Neural cell (in vitro differentiated cells): ENCODE results near the gene DDX52. TPM values are rescaled to one million over a fixed set of nuclear protein-coding genes. Genes with fewer than 3 reads are reported as not detected.

Experiments used
- H2AFZ ChIP-seq: fragments of 200-600, 300-800 bp; sonication (generic), shearing (Covaris generic); 2 replicates; pipeline ENCODE4 v1.6.0; 2014; ENCODE audit warnings: low read depth, mild to moderate bottlenecking, antibody characterized with exemption, low read length, moderate library complexity
- H3F3A ChIP-seq: fragments of 200-600 bp; shearing (Covaris generic); 2 replicates; pipeline ENCODE4 v1.6.1; 2016; ENCODE audit warnings: mild to moderate bottlenecking, moderate library complexity, mixed read lengths, antibody characterized with exemption, low read length; ENCODE audit not compliant: insufficient read depth, poor library complexity, severe bottlenecking
- H3K27ac ChIP-seq: fragments of 200-600, 300-800 bp; sonication (generic), shearing (Covaris generic); 2 replicates; pipeline ENCODE4 v1.5.1; 2014; ENCODE audit warnings: mild to moderate bottlenecking, low read length, moderate library complexity
- H3K27me3 ChIP-seq: fragments of 300-800, 200-600 bp; sonication (generic), shearing (Covaris generic); 2 replicates; pipeline ENCODE4 v1.6.0; 2014; ENCODE audit warnings: mild to moderate bottlenecking, low read depth, low read length, moderate library complexity; ENCODE audit not compliant: insufficient read depth
- H3K36me3 ChIP-seq: fragments of 300-800, 200-600 bp; sonication (generic), shearing (Covaris generic); 2 replicates; pipeline ENCODE4 v1.5.1; 2014; ENCODE audit warnings: mild to moderate bottlenecking, antibody characterized with exemption, low read length, moderate library complexity; ENCODE audit not compliant: insufficient read depth
- H3K4me2 ChIP-seq: fragments of 300-800, 200-600 bp; sonication (generic), shearing (Covaris generic); 2 replicates; pipeline ENCODE4 v1.6.0; 2014; ENCODE audit warnings: mild to moderate bottlenecking, low read length
- H3K4me3 ChIP-seq: fragments of 300-800, 200-600 bp; sonication (generic), shearing (Covaris generic); 2 replicates; pipeline ENCODE4 v1.5.1; 2014; ENCODE audit warnings: mild to moderate bottlenecking, low read length, moderate library complexity
- H3K79me2 ChIP-seq: fragments of 200-600 bp; shearing (Covaris generic); replicated peaks from 2 replicates; pipeline ENCODE4 v1.6.0; 2014; ENCODE audit warnings: mild to moderate bottlenecking, low read length, moderate library complexity; ENCODE audit not compliant: insufficient read depth
- H3K9ac ChIP-seq: fragments of 300-800, 200-600 bp; sonication (generic), shearing (Covaris generic); 2 replicates; pipeline ENCODE4 v1.6.1; 2016; ENCODE audit warnings: mild to moderate bottlenecking, low read length, mixed read lengths
- H3K9me2 ChIP-seq: fragments of 200-600 bp; shearing (Covaris generic); 2 replicates; pipeline ENCODE4 v1.6.1; 2016; ENCODE audit warnings: mild to moderate bottlenecking, low read length, mixed read lengths; ENCODE audit not compliant: insufficient read depth
- H3K9me3 ChIP-seq: fragments of 200-600, 300-800 bp; sonication (generic), shearing (Covaris generic); 2 replicates; pipeline ENCODE4 v1.6.1; 2016; ENCODE audit warnings: mild to moderate bottlenecking, mixed run types, low read length, moderate library complexity, mixed read lengths
- H4K20me1 ChIP-seq: fragments of 200-600 bp; shearing (Covaris generic); 2 replicates; pipeline ENCODE4 v1.6.1; 2016; ENCODE audit warnings: mild to moderate bottlenecking, mixed run types; ENCODE audit not compliant: insufficient read depth
- EZH2 ChIP-seq: fragments of 200-600, 300-800 bp; shearing (Covaris generic), sonication (generic); IDR thresholded peaks from 2 replicates; pipeline ENCODE4 v1.6.1; 2014; ENCODE audit warnings: antibody characterized with exemption, low read length, borderline replicate concordance, mild to moderate bottlenecking; ENCODE audit not compliant: insufficient read depth, poor library complexity, severe bottlenecking
- MXI1 ChIP-seq: fragments of 450-650 bp; conservative IDR thresholded peaks from 2 replicates; pipeline ENCODE4 v1.6.1; 2014; ENCODE audit warnings: antibody characterized with exemption, mild to moderate bottlenecking; ENCODE audit not compliant: poor library complexity, severe bottlenecking
- POLR2AphosphoS5 ChIP-seq: IDR thresholded peaks from 2 replicates; pipeline ENCODE4 v1.6.1; 2012
- RAD21 ChIP-seq: fragments of 450-650 bp; conservative IDR thresholded peaks from 2 replicates; pipeline ENCODE4 v1.6.1; 2014; ENCODE audit warnings: antibody characterized with exemption, mild to moderate bottlenecking, moderate library complexity
- SMC3 ChIP-seq: fragments of 450-650 bp; conservative IDR thresholded peaks from 2 replicates; pipeline ENCODE4 v1.6.1; 2014; ENCODE audit warnings: antibody characterized with exemption, mild to moderate bottlenecking, moderate library complexity; ENCODE audit not compliant: poor library complexity
- TAF1 ChIP-seq: IDR thresholded peaks from 2 replicates; pipeline ENCODE4 v1.6.1; 2012; ENCODE audit warnings: low read depth
- polyA plus RNA-seq: library from polyadenylated mRNA; depleted of rRNA; stranded (reverse); fragments of >200 nt; gene quantifications from 2 replicates; pipeline ENCODE4 v1.2.3, GENCODE V29; 2014
- TF ChIP-seq, protein P1 (sequence below): fragments of 450-650 bp; IDR thresholded peaks from 2 replicates; pipeline ENCODE4 v1.5.1; 2014; ENCODE audit warnings: antibody characterized with exemption, mild to moderate bottlenecking, moderate library complexity; ENCODE audit not compliant: poor library complexity, severe bottlenecking
- TF ChIP-seq, protein P2 (sequence below): IDR thresholded peaks from 2 replicates; pipeline ENCODE4 v1.6.1; 2012; ENCODE audit warnings: borderline replicate concordance

Gene DDX52
- polyA plus RNA-seq, 1 donor from 2014 or later, result 29.7 TPM

DNA sequence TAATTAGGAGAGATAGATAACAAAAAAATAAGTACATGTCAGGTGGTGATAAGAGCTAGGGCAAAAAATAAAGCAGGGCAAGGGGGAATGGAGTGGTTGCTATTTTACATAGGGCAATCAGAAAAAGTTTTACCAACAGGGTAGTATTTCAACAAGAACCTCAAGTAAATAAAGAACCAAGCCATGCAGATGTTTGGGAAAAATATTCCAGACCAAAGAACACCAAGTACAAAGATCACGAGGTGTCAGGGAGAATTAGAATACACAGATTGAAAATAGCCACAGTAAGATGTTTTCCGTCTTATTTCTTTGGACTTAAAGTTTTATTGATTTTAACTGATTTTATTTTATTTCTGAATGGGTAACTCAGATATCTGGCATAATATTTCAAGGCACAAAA, 45.1 kb downstream of the DDX52 start:
- no peak overlapping the region for H2AFZ ChIP-seq
- H3K4me2 ChIP-seq, result no peak overlapping the region
- H3K4me3 ChIP-seq, result no peak overlapping the region
- no peaks in the 10 kb centered on the region for H3K9me2 ChIP-seq
- TF ChIP-seq RAD21, result no peak
- TF ChIP-seq MXI1, result no peak
- no peak for TF ChIP-seq TAF1
- TF ChIP-seq, protein P1, sequence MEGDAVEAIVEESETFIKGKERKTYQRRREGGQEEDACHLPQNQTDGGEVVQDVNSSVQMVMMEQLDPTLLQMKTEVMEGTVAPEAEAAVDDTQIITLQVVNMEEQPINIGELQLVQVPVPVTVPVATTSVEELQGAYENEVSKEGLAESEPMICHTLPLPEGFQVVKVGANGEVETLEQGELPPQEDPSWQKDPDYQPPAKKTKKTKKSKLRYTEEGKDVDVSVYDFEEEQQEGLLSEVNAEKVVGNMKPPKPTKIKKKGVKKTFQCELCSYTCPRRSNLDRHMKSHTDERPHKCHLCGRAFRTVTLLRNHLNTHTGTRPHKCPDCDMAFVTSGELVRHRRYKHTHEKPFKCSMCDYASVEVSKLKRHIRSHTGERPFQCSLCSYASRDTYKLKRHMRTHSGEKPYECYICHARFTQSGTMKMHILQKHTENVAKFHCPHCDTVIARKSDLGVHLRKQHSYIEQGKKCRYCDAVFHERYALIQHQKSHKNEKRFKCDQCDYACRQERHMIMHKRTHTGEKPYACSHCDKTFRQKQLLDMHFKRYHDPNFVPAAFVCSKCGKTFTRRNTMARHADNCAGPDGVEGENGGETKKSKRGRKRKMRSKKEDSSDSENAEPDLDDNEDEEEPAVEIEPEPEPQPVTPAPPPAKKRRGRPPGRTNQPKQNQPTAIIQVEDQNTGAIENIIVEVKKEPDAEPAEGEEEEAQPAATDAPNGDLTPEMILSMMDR, result no peak
- no peak for TF ChIP-seq SMC3
- TF ChIP-seq EZH2, result no peak
- no peaks in the 10 kb centered on the region for H3K36me3 ChIP-seq
- no peaks in the 10 kb centered on the region for H3F3A ChIP-seq
- H3K9ac ChIP-seq, result no peak overlapping the region
- peaks cover 10% of the 10 kb centered on the region for H3K79me2 ChIP-seq
- no peaks in the 10 kb centered on the region for H3K9me3 ChIP-seq
- no peaks in the 10 kb centered on the region for H3K27me3 ChIP-seq
- no peak overlapping the region for H3K27ac ChIP-seq
- no peaks in the 10 kb centered on the region for H4K20me1 ChIP-seq

DNA sequence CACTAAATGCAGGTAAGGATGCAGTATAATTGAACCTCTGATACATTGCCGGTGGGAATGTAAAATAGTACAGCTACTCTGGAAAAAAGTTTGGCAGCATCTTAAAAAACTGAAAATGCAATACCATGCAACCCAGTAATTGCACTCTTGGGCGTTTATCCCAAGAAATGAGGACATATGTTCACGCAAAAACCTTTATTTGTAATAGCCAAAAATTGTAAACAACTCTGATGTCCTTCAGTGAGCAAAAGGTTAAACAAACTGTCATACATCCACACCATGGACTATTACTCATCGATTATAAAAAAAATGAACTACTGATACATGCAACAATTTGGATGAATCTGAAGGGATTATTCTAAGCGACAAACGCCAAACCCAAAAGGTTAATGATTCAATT, 51.0 kb downstream of the DDX52 start:
- no peak overlapping the region for H3K4me3 ChIP-seq
- H3K9me2 ChIP-seq, result no peaks in the 10 kb centered on the region
- no peak overlapping the region for H3K4me2 ChIP-seq
- H4K20me1 ChIP-seq, result no peaks in the 10 kb centered on the region
- peaks cover 10% of the 10 kb centered on the region for H3K36me3 ChIP-seq
- no peaks in the 10 kb centered on the region for H3F3A ChIP-seq
- TF ChIP-seq SMC3 (no peak), EZH2 (no peak), MXI1 (no peak), RAD21 (no peak), POLR2AphosphoS5 (no peak)
- TF ChIP-seq, protein P1, result no peak
- TF ChIP-seq, protein P2, sequence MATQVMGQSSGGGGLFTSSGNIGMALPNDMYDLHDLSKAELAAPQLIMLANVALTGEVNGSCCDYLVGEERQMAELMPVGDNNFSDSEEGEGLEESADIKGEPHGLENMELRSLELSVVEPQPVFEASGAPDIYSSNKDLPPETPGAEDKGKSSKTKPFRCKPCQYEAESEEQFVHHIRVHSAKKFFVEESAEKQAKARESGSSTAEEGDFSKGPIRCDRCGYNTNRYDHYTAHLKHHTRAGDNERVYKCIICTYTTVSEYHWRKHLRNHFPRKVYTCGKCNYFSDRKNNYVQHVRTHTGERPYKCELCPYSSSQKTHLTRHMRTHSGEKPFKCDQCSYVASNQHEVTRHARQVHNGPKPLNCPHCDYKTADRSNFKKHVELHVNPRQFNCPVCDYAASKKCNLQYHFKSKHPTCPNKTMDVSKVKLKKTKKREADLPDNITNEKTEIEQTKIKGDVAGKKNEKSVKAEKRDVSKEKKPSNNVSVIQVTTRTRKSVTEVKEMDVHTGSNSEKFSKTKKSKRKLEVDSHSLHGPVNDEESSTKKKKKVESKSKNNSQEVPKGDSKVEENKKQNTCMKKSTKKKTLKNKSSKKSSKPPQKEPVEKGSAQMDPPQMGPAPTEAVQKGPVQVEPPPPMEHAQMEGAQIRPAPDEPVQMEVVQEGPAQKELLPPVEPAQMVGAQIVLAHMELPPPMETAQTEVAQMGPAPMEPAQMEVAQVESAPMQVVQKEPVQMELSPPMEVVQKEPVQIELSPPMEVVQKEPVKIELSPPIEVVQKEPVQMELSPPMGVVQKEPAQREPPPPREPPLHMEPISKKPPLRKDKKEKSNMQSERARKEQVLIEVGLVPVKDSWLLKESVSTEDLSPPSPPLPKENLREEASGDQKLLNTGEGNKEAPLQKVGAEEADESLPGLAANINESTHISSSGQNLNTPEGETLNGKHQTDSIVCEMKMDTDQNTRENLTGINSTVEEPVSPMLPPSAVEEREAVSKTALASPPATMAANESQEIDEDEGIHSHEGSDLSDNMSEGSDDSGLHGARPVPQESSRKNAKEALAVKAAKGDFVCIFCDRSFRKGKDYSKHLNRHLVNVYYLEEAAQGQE, result no peak
- H3K79me2 ChIP-seq, result peaks cover 13% of the 10 kb centered on the region
- no peaks in the 10 kb centered on the region for H3K9me3 ChIP-seq
- no peak overlapping the region for H2AFZ ChIP-seq
- H3K27me3 ChIP-seq, result no peaks in the 10 kb centered on the region
- H3K9ac ChIP-seq, result no peak overlapping the region
- no peak overlapping the region for H3K27ac ChIP-seq
